ENCODE data around the gene CTSK.

CTSK gene

GRCh38 chr1:150760013-150760412, 48.0 kb downstream of the CTSK start:
- DNase-seq (ENCODE audit: low spot score): no peak

GRCh38 chr1:150753416-150753815, 54.6 kb downstream of the CTSK start:
- DNase-seq (ENCODE audit: low spot score): no peak

- DNase-seq (ENCODE audit: low spot score): no peak
Observed at GRCh38 chr1:150751443-150751842, 56.6 kb downstream of the CTSK start.

GRCh38 chr1:150749720-150750311, 58.2 kb downstream of the CTSK start:
- no peak for DNase-seq (ENCODE audit: low spot score)

- no peak for DNase-seq (ENCODE audit: low spot score)
Observed at GRCh38 chr1:150748878-150749719, 59.0 kb downstream of the CTSK start.

Data from CD4-positive, alpha-beta T cell treated with Interleukin-2 at 100 ng/mL for 4 hours (primary cell).